Neutrophil (primary cell): Measurements from ENCODE around the gene CRB3.

Experiments
- H3K27ac ChIP-seq: fragments of 200-600 bp; sonication (generic); 2 replicates; pipeline ENCODE4 v1.5.1; 2016; ENCODE audit warnings: mild to moderate bottlenecking, moderate library complexity
- H3K27me3 ChIP-seq: fragments of 200-600 bp; sonication (generic); 2 replicates; pipeline ENCODE4 v1.6.0; 2016; ENCODE audit warnings: mild to moderate bottlenecking
- H3K36me3 ChIP-seq: fragments of 200-600 bp; sonication (generic); 2 replicates; pipeline ENCODE4 v1.5.1; 2017
- H3K4me1 ChIP-seq, 2 experiments: fragments of 200-600 bp in 1 of 2; sonication (generic) in 1 of 2; 1 replicate in 1 of 2; 2 replicates in 1 of 2; pipeline versions ENCODE4 v1.5.1 to v1.6.1; 2013 to 2016; ENCODE audit warnings: low read depth in 1 of 2, low read length in 1 of 2, mild to moderate bottlenecking in 1 of 2, moderate library complexity in 1 of 2; ENCODE audit not compliant: control insufficient read depth in 1 of 2, insufficient read depth in 1 of 2
- H3K4me3 ChIP-seq, 2 experiments: fragments of 200-600 bp in 1 of 2; sonication (generic) in 1 of 2; 1 replicate in 1 of 2; 2 replicates in 1 of 2; pipeline ENCODE4 v1.5.1; 2013 to 2016; ENCODE audit warnings: low read depth in 1 of 2, low read length in 1 of 2, mild to moderate bottlenecking in 1 of 2, moderate library complexity in 1 of 2
- H3K9me3 ChIP-seq: fragments of 200-600 bp; sonication (generic); 2 replicates; pipeline ENCODE4 v1.5.1; 2016
- TF ChIP-seq, protein P1 (sequence below): fragments of 200-600 bp; sonication (generic); IDR thresholded peaks from 2 replicates; pipeline ENCODE4 v1.5.1; 2016; ENCODE audit warnings: antibody characterized with exemption

CRB3 gene

DNA sequence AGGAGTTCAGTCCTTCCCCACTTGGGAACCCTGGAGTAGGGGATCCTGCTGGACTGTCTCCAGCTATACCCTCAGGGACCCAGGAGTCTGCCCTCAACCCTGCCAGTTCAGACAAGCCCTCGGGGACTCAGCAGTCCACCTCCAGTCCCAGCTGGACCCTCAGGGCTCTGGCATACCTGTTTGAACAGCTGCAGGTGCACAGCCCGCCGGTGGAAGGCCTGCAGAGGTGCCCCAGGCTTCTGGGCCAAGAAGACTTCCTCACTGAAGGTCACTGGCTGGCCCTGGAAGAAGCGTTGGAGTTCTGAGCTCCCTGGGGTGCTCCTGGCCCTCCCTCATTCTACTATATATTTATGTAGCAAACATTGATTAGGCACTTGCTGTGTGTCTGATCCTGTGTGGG, 8.6 kb downstream of the CRB3 start:
- Histone ChIP-seq H3K27me3 (no peaks in the 10 kb centered on the region), H3K4me3 (no peak overlapping the region), H3K27ac (no peak overlapping the region), H3K36me3 (peaks cover 96% of the 10 kb centered on the region), H3K9me3 (no peaks in the 10 kb centered on the region), H3K4me1 (no peaks in the 10 kb centered on the region)
- TF ChIP-seq, protein P1, sequence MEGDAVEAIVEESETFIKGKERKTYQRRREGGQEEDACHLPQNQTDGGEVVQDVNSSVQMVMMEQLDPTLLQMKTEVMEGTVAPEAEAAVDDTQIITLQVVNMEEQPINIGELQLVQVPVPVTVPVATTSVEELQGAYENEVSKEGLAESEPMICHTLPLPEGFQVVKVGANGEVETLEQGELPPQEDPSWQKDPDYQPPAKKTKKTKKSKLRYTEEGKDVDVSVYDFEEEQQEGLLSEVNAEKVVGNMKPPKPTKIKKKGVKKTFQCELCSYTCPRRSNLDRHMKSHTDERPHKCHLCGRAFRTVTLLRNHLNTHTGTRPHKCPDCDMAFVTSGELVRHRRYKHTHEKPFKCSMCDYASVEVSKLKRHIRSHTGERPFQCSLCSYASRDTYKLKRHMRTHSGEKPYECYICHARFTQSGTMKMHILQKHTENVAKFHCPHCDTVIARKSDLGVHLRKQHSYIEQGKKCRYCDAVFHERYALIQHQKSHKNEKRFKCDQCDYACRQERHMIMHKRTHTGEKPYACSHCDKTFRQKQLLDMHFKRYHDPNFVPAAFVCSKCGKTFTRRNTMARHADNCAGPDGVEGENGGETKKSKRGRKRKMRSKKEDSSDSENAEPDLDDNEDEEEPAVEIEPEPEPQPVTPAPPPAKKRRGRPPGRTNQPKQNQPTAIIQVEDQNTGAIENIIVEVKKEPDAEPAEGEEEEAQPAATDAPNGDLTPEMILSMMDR, result no peak

DNA sequence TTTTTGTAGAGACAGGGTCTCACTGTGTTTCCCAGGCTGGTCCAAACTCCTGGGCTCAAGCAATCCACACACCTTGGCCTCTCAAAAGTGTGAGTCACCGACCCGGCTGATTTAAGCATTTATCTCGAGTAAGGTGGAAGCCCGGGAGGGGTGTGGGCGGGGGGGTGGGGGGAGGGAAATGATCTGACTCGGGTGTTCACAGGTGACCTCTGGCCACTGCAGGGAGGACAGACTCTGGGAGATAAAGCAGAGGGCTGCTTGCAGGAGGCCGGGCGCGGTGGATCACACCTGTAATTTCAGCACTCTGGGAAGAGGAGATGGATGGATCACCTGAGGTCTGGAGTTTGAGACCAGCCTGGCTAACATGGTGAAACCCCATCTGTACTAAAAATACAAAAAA, 9.6 kb downstream of the CRB3 start:
- TF ChIP-seq, protein P1, result no peak
- Histone ChIP-seq H3K27ac (no peak overlapping the region), H3K9me3 (no peaks in the 10 kb centered on the region), H3K27me3 (no peaks in the 10 kb centered on the region), H3K4me1 (no peaks in the 10 kb centered on the region), H3K36me3 (peaks cover 94% of the 10 kb centered on the region), H3K4me3 (no peak overlapping the region)

DNA sequence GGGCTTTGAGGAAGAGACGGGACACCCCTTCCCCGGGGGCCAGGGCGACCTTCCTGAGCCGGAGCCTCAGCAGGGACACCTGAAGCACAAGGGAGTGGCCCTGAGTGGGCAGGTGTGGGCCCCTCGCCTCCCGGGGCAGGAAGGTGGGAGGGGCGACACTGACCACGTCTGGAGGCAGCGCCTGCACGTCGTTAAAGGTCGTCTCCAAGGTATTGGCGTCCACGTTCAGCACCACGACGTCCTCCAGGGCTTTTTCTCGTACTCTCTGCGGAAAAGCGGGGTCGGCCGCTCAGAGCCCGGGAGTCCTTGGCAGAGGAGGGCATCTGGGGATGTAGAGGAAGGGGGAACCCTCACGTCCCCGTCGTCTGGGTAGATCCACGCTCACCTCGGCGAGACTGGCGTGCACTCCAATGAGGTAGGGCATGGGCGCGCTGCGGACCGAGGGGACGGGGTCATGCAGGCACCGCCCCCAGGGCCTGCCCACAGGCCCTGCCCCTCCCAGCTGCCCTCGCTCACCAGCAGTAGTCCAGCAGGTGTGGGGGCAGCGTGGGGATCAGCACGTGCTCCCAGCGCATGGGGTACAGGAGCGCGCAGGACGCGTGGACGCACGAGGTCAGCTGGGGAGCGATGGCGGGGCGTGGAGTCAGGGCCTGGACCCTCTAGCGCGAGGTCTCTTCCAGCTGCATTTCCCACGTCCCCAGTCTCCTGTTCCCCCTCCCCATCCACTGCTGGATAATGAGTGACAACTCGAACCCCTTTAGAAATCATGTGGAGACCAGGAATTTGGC, 11.4 kb downstream of the CRB3 start:
- Histone ChIP-seq H3K27ac (no peak overlapping the region), H3K36me3 (peaks cover 86% of the 10 kb centered on the region), H3K4me1 (peaks cover 5% of the 10 kb centered on the region in 2 experiments), H3K9me3 (no peaks in the 10 kb centered on the region), H3K27me3 (no peaks in the 10 kb centered on the region), H3K4me3 (no peak overlapping the region)
- TF ChIP-seq, protein P1, result no peak

DNA sequence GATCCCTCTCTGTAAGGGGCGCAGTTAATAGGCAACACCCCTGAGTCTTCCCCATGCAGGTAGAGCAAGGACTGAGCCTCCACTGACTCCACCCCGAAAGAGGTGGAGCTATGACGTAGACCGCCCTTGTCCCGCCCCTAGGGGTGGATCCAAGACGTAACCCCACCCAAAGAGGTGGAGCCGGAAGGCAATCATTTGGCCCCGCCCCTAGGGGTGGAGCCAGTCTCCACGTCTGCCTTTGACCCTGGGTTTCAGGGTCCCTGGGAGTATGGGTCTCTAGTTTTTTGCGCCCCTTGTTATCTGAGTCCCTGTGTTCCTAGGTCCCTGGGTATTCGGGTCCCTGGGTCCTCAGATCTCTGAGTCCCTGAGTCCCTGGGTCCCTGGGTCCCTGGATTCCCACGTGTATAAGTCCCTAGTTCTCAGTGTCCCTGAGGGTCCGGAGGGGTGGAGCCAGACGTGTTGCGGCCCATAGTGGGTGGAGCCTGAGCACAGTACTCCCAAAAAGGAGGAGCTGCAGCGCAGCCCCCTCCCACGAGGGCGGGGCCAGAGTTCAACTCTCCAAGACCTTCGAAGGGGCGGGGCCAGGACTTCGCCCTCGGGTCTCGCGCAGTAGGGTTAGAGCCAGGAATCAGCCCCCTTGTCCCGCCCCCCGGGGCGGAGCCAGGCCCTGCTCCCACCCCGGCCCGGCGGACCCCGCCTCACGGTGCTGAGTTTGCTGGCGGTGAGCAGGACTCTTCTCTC, 12.3 kb downstream of the CRB3 start:
- H3K27ac ChIP-seq, result no peak overlapping the region
- H3K9me3 ChIP-seq, result no peaks in the 10 kb centered on the region
- no peaks in the 10 kb centered on the region for H3K27me3 ChIP-seq
- no peak overlapping the region for H3K4me3 ChIP-seq
- peaks cover 12 to 13% of the 10 kb centered on the region in 2 experiments for H3K4me1 ChIP-seq
- peaks cover 78% of the 10 kb centered on the region for H3K36me3 ChIP-seq
- TF ChIP-seq, protein P1, result no peak

DNA sequence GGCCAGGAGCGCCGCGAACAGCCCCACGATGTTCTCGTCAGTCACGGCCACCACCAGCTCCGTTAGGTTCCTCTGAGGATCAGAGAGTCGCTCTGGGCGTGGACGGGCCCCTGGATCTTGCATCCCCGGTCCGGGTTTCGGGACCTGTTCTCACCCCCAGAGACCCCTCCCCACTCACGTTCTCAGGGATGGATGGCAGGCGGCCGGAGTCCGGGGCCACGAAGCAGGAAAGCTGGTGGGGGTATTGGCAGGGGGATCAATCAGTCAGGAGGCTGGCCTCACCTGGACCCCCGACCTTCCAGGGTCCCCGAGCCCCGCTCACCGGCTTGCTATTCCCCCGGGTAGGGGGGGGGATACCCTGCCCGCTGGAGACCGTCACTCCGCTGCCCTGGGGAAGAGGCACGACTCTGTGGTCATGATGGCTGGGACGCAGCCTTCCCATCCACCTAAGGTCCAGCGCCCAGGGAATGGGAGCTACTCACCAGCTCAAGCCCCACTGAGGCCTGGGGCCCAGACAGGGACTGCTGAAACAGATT, 12.9 kb downstream of the CRB3 start:
- no peak overlapping the region for H3K4me3 ChIP-seq
- H3K36me3 ChIP-seq, result peaks cover 71% of the 10 kb centered on the region
- TF ChIP-seq, protein P1, result no peak
- H3K27me3 ChIP-seq, result no peaks in the 10 kb centered on the region
- no peaks in the 10 kb centered on the region for H3K9me3 ChIP-seq
- no peak overlapping the region for H3K27ac ChIP-seq
- H3K4me1 ChIP-seq, result peaks cover 16% of the 10 kb centered on the region in 2 experiments
